IMR-90 (cell line): ENCODE data around the gene KDM5A. TPM values are rescaled to one million over a fixed set of nuclear protein-coding genes. Genes with fewer than 3 reads are reported as not detected.
"Not testable (repeated sequence)": the region's sequence is repeated elsewhere in the genome, so short reads cannot be mapped to it uniquely, and the experiment has no call there.

Experiments used
- ATAC-seq: fragments of 200-7000 bp; cut with Tn5 transposase; 2 replicates; pipeline ENCODE4 v1.9.1; 2020; ENCODE audit warnings: low read depth, mild to moderate bottlenecking, moderate library complexity
- BruUV-seq: library from RNA; stranded (reverse); fragments of 400-500 nt; replicated peaks from 2 replicates; lab custom pipeline; 2021; lab: Mats Ljungman, UMichigan
- CTCF ChIA-PET: fragments of 300-600 bp; formaldehyde crosslinking; extraction: SDS; loops from one replicate; lab custom pipeline; 2021; ENCODE audit warnings: antibody characterized with exemption; lab: Yijun Ruan, JAX
- POLR2A ChIA-PET: fragments of 300-600 bp; sonication (Branson Sonifier 250); formaldehyde crosslinking; loops from one replicate; lab custom pipeline; 2022; ENCODE audit warnings: antibody characterized with exemption; ENCODE audit not compliant: unreplicated experiment; lab: Charles Lee
- DNase-seq: peaks from one replicate; pipeline ENCODE4 v3.0.0; 2013
- H2AFZ ChIP-seq: replicated peaks from 2 replicates; pipeline ENCODE3; 2013; ENCODE audit warnings: low read length, mild to moderate bottlenecking; ENCODE audit not compliant: poor library complexity
- H2AK5ac ChIP-seq: 2 replicates; pipeline ENCODE4 v1.6.1; 2013; ENCODE audit warnings: low read depth, low read length, inconsistent platforms
- H2AK9ac ChIP-seq: replicated peaks from 2 replicates; pipeline ENCODE3; 2013; ENCODE audit warnings: mild to moderate bottlenecking, low read depth, low read length, moderate library complexity; ENCODE audit not compliant: poor library complexity
- H2BK120ac ChIP-seq: 2 replicates; pipeline ENCODE4 v1.6.1; 2013; ENCODE audit warnings: low read depth, low read length, inconsistent platforms
- H2BK15ac ChIP-seq: 3 replicates; pipeline ENCODE4 v1.6.1; 2013; ENCODE audit warnings: low read depth, low read length, inconsistent platforms
- H2BK20ac ChIP-seq: 2 replicates; pipeline ENCODE4 v1.6.1; 2013; ENCODE audit warnings: low read depth, mild to moderate bottlenecking, inconsistent platforms, low read length, moderate library complexity
- H2BK5ac ChIP-seq: 2 replicates; pipeline ENCODE4 v1.6.1; 2013; ENCODE audit warnings: mild to moderate bottlenecking, low read depth, low read length, inconsistent platforms; ENCODE audit not compliant: poor library complexity, severe bottlenecking
- H3K14ac ChIP-seq: replicated peaks from 2 replicates; pipeline ENCODE4 v1.6.1; 2013; ENCODE audit warnings: low read depth, low read length, inconsistent platforms
- H3K18ac ChIP-seq: 2 replicates; pipeline ENCODE4 v1.6.1; 2013; ENCODE audit warnings: low read depth, low read length, control low read depth
- H3K23ac ChIP-seq: 2 replicates; pipeline ENCODE4 v1.6.1; 2013; ENCODE audit warnings: low read depth, low read length, inconsistent platforms
- H3K27ac ChIP-seq: 2 replicates; pipeline ENCODE4 v1.5.1; 2013; ENCODE audit warnings: mild to moderate bottlenecking, control low read depth, low read length; ENCODE audit not compliant: insufficient read depth
- H3K27me3 ChIP-seq: 2 replicates; pipeline ENCODE4 v1.6.1; 2013; ENCODE audit warnings: low read length; ENCODE audit not compliant: control insufficient read depth, insufficient read depth
- H3K36me3 ChIP-seq: 2 replicates; pipeline ENCODE4 v1.6.1; 2013; ENCODE audit warnings: low read length, mixed read lengths; ENCODE audit not compliant: control insufficient read depth, insufficient read depth
- H3K4ac ChIP-seq: 2 replicates; pipeline ENCODE4 v1.6.1; 2013; ENCODE audit warnings: low read depth, low read length, inconsistent platforms
- H3K4me1 ChIP-seq: 2 replicates; pipeline ENCODE4 v1.6.1; 2013; ENCODE audit warnings: low read length, mixed read lengths; ENCODE audit not compliant: control insufficient read depth, insufficient read depth
- H3K4me2 ChIP-seq: 2 replicates; pipeline ENCODE4 v1.6.1; 2013; ENCODE audit warnings: low read depth, mild to moderate bottlenecking, control low read depth, low read length, moderate library complexity
- H3K4me3 ChIP-seq: 2 replicates; pipeline ENCODE4 v1.5.1; 2013; ENCODE audit warnings: low read depth, mild to moderate bottlenecking, control low read depth, low read length, moderate library complexity; ENCODE audit not compliant: insufficient read depth
- H3K56ac ChIP-seq: 2 replicates; pipeline ENCODE4 v1.6.1; 2013; ENCODE audit warnings: low read length, inconsistent platforms; ENCODE audit not compliant: insufficient read depth; ENCODE audit errors: extremely low read depth
- H3K79me1 ChIP-seq, 2 experiments: 2 replicates each; pipeline ENCODE4 v1.6.1; 2013; ENCODE audit warnings: low read length in 2 of 2, inconsistent platforms in 1 of 2, low read depth in 1 of 2
- H3K9ac ChIP-seq: 2 replicates; pipeline ENCODE4 v1.6.1; 2013; ENCODE audit warnings: low read depth, low read length, control low read depth
- H3K9me1 ChIP-seq: 2 replicates; pipeline ENCODE4 v1.6.1; 2013; ENCODE audit warnings: low read length, inconsistent platforms; ENCODE audit not compliant: insufficient read depth
- H3K9me3 ChIP-seq: 2 replicates; pipeline ENCODE4 v1.6.1; 2013; ENCODE audit warnings: low read length; ENCODE audit not compliant: control insufficient read depth, insufficient read depth
- H4K20me1 ChIP-seq: 2 replicates; pipeline ENCODE4 v1.6.1; 2013; ENCODE audit warnings: low read length, inconsistent platforms; ENCODE audit not compliant: insufficient read depth
- H4K5ac ChIP-seq: 2 replicates; pipeline ENCODE4 v1.6.1; 2013; ENCODE audit warnings: mild to moderate bottlenecking, low read depth, low read length, control low read depth
- H4K8ac ChIP-seq, 2 experiments: 2 replicates each; pipeline ENCODE4 v1.6.1; 2013; ENCODE audit warnings: low read depth in 2 of 2, low read length in 2 of 2, control low read depth in 1 of 2, inconsistent platforms in 1 of 2
- H4K91ac ChIP-seq: 2 replicates; pipeline ENCODE4 v1.6.1; 2013; ENCODE audit warnings: low read depth, low read length, inconsistent platforms; ENCODE audit not compliant: insufficient read depth
- WGBS, 2 experiments: methylation state at CpG; one replicate each; pipeline versions ENCODE4 v1.1.5 to v1.1.7; 2013; ENCODE audit warnings: missing lambda C conversion rate in 2 of 2; ENCODE audit not compliant: insufficient read length in 1 of 2; ENCODE audit errors: extremely low coverage in 2 of 2; 5-methylcytosine and 5-hydroxymethylcytosine counted together
- dilution Hi-C: fragments of 300-500 bp; cut with HindIII; formaldehyde crosslinking; loops from one replicate; pipeline ENCODE4 v1.14.3; 2018; ENCODE audit warnings: low sequenced_read_pairs; ENCODE audit not compliant: unreplicated experiment
- in situ Hi-C: fragments of 300-500 bp; cut with MboI; formaldehyde crosslinking; loops from 3 replicates; pipeline ENCODE4 v1.14.3; 2019; ENCODE audit warnings: low sequenced_read_pairs, inconsistent platforms, mixed read lengths
- intact Hi-C: fragments of 100-400 bp; cut with micrococcal nuclease; formaldehyde crosslinking; loops from 2 replicates; pipeline ENCODE4 v1.10.0; 2022
- polyA plus RNA-seq, 3 experiments: library from polyadenylated mRNA; depleted of rRNA; stranded (reverse); fragments of >200 nt; gene quantifications; 2 replicates each; pipeline ENCODE4 v1.2.3, GENCODE V29; 2012; ENCODE audit warnings: low replicate concordance in 1 of 3
- total RNA-seq: library from RNA; depleted of rRNA; stranded (reverse); fragments of >200 nt; gene quantifications from 2 replicates; pipeline ENCODE4 v1.2.3, GENCODE V29; 2012

KDM5A gene
- total and polyA plus RNA-seq, 2 of the 4 experiments (the other 2 are of a cell fraction) = 7.9 to 95.9 TPM

DNA sequence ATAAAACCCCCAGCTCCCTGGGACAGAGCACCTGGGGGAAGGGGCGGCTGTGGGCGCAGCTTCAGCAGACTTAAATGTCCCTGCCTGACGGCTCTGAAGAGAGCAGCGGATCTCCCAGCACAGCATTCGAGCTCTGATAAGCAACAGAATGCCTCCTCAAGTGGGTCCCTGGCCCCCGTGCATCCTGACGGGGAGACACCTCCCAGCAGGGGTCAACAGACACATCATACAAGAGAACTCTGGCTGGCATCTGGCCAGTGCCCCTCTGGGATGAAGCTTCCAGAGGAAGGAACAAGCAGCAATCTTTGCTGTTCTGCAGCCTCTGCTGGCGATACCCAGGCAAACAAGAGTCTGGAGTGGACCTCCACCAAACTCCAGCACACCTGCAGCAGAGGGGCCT lies 91.1 kb downstream of the KDM5A start:
- not testable (repeated sequence) for ATAC-seq, BruUV-seq
- WGBS, 2 experiments = no CpG with 5 or more reads among the region's 8 CpGs

More for the DNA sequence above, 91.1 kb downstream of the KDM5A start:
- H2AFZ ChIP-seq, H4K8ac ChIP-seq, H4K20me1 ChIP-seq, H3K18ac ChIP-seq, H2AK9ac ChIP-seq, H2BK15ac ChIP-seq, H2AK5ac ChIP-seq, H3K4ac ChIP-seq, H4K5ac ChIP-seq, H3K27ac ChIP-seq, H3K9me3 ChIP-seq, H3K9ac ChIP-seq, H3K14ac ChIP-seq, H3K23ac ChIP-seq, H2BK5ac ChIP-seq, H3K27me3 ChIP-seq, H2BK120ac ChIP-seq, H4K91ac ChIP-seq, H3K56ac ChIP-seq, in situ Hi-C loops, intact Hi-C loops, H3K4me3 ChIP-seq, DNase-seq, H3K4me2 ChIP-seq, H3K4me1 ChIP-seq, dilution Hi-C loops, CTCF ChIA-PET, H2BK20ac ChIP-seq, H3K9me1 ChIP-seq: not testable (repeated sequence)
- Histone ChIP-seq H3K79me1 (peaks cover 4 to 12% of the 10 kb centered on the region in 2 experiments; a peak in 2 of 4 replicates), H3K36me3 (peaks cover 17% of the 10 kb centered on the region)
- POLR2A ChIA-PET = interaction anchor here (0.6 kb wide), 1 partner anchor 25 kb away, joined by 22 read pairs; no protein-coding TSS in a partner anchor
